MCF 10A (cell line): Measurements from ENCODE around the gene STK40. TPM values are rescaled to one million over a fixed set of nuclear protein-coding genes. Genes with fewer than 3 reads are reported as not detected.

ENCODE experiments used
- BruUV-seq: library from RNA; stranded (reverse); fragments of 400-500 nt; replicated peaks from 2 replicates; lab custom pipeline; 2021; lab: Mats Ljungman, UMichigan
- CTCF ChIA-PET: fragments of 300-600 bp; sonication (Branson Sonifier 250); formaldehyde crosslinking; extraction: SDS; loops from one replicate; lab custom pipeline; 2021; ENCODE audit warnings: antibody characterized with exemption, inconsistent platforms; lab: Yijun Ruan, JAX
- POLR2A ChIA-PET: fragments of 300-600, 350-650 bp; sonication (Branson Sonifier 250); formaldehyde crosslinking; extraction: SDS; loops from one replicate; lab custom pipeline; 2020; ENCODE audit warnings: antibody characterized with exemption, inconsistent platforms; lab: Yijun Ruan, JAX
- DNase-seq: peaks from one replicate; pipeline ENCODE4 v3.0.0-alpha.2; 2018; ENCODE audit not compliant: unreplicated experiment
- H3K27ac Mint-ChIP-seq: one replicate; pipeline ENCODE4 v1.8.0; 2022; ENCODE audit warnings: mild to moderate bottlenecking, low read depth, mixed read lengths; ENCODE audit not compliant: unreplicated experiment
- H3K27me3 Mint-ChIP-seq: one replicate; pipeline ENCODE4 v1.8.0; 2022; ENCODE audit warnings: mixed read lengths; ENCODE audit not compliant: insufficient read depth, unreplicated experiment
- H3K36me3 Mint-ChIP-seq: one replicate; pipeline ENCODE4 v1.8.0; 2022; ENCODE audit warnings: mild to moderate bottlenecking, moderate library complexity, mixed read lengths; ENCODE audit not compliant: insufficient read depth, unreplicated experiment
- H3K4me1 Mint-ChIP-seq: one replicate; pipeline ENCODE4 v1.8.0; 2022; ENCODE audit warnings: mixed read lengths; ENCODE audit not compliant: insufficient read depth, unreplicated experiment
- H3K4me3 Mint-ChIP-seq: one replicate; pipeline ENCODE4 v1.8.0; 2022; ENCODE audit warnings: mild to moderate bottlenecking, moderate library complexity, mixed read lengths; ENCODE audit not compliant: unreplicated experiment
- H3K9me3 Mint-ChIP-seq: one replicate; pipeline ENCODE4 v1.8.0; 2022; ENCODE audit warnings: mixed read lengths; ENCODE audit not compliant: unreplicated experiment
- intact Hi-C: fragments of 100-400 bp; cut with micrococcal nuclease; formaldehyde crosslinking; loops from 2 replicates; pipeline ENCODE4 v1.14.1; 2022
- total RNA-seq: library from RNA; stranded (reverse); gene quantifications from 2 replicates; pipeline ENCODE4 v1.2.3, GENCODE V29; 2022
- TF ChIP-seq, protein P1 (sequence below): fragments of 200-600 bp; IDR thresholded peaks from one replicate; pipeline ENCODE4 v1.8.0; 2022; ENCODE audit warnings: antibody characterized with exemption, mild to moderate bottlenecking; ENCODE audit not compliant: unreplicated experiment

The STK40 gene
- total RNA-seq, 1 experiment from 2014 or later, result 44.0 TPM

DNA sequence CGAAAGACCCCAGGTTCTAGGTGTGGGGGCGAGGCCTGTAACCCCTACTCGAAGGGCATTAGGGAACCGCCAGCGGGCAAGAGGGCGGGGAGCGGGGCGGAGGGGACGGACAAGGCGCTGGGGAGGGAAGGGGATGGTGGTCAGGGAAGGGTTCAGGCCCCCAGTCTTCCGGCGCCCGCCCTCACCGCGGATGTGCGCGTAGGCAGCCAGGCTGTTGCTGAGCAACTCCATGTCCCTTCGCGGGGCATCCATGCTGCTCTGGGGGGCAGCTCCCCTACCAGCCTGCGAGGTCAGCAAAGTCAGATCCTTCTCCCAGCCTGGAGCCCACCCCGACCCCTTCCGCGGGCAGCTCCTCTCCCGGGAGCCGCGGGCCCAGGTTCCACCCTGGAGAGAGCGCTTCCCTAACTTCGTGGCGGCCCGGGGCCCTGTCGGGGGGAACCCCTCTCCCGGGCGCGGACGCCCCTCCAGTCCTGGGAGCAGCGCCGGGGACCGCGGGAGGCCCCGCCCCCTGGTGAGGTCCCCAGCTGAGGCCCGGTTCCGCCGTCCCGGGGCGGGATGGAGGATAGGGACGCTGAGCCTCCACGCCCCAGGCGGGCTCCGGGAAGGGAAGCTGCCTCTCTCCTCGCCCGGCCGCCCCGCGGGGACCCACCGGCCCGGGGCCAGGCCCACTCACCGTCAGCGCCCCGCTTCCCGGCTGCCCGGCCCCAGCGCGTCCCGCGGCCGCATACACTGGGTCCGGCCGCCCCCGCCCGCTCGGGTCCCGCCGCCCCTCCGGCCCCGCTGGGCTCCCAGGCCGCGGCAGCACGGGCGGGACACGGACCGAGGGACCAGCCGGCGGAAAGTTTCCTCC is 62.7 kb downstream of the STK40 start:
- DNase-seq, result no peak
- peaks cover 18% of the 10 kb centered on the region for H3K4me1 Mint-ChIP-seq
- peaks cover 4% of the 10 kb centered on the region for H3K36me3 Mint-ChIP-seq
- intact Hi-C loops, result loop anchor here (10.0 kb wide), 1 partner anchor 1392 kb away; no protein-coding TSS in a partner anchor
- CTCF ChIA-PET, result interaction anchor here (0.5 to 1.9 kb wide), 3 partner anchors 45 to 236 kb away, joined by 3 to 16 read pairs (median 4); no protein-coding TSS in a partner anchor
- no TSS peak for BruUV-seq
- H3K9me3 Mint-ChIP-seq, result no peaks in the 10 kb centered on the region
- TF ChIP-seq, protein P1, sequence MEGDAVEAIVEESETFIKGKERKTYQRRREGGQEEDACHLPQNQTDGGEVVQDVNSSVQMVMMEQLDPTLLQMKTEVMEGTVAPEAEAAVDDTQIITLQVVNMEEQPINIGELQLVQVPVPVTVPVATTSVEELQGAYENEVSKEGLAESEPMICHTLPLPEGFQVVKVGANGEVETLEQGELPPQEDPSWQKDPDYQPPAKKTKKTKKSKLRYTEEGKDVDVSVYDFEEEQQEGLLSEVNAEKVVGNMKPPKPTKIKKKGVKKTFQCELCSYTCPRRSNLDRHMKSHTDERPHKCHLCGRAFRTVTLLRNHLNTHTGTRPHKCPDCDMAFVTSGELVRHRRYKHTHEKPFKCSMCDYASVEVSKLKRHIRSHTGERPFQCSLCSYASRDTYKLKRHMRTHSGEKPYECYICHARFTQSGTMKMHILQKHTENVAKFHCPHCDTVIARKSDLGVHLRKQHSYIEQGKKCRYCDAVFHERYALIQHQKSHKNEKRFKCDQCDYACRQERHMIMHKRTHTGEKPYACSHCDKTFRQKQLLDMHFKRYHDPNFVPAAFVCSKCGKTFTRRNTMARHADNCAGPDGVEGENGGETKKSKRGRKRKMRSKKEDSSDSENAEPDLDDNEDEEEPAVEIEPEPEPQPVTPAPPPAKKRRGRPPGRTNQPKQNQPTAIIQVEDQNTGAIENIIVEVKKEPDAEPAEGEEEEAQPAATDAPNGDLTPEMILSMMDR, result no peak
- no peak overlapping the region for H3K4me3 Mint-ChIP-seq
- POLR2A ChIA-PET, result interaction anchor here (0.5 to 1.7 kb wide), 5 partner anchors 10 to 100 kb away, joined by 3 to 12 read pairs (median 5); partner anchors contain the start of gene SH3D21
- no peak overlapping the region for H3K27ac Mint-ChIP-seq
- no peaks in the 10 kb centered on the region for H3K27me3 Mint-ChIP-seq

DNA sequence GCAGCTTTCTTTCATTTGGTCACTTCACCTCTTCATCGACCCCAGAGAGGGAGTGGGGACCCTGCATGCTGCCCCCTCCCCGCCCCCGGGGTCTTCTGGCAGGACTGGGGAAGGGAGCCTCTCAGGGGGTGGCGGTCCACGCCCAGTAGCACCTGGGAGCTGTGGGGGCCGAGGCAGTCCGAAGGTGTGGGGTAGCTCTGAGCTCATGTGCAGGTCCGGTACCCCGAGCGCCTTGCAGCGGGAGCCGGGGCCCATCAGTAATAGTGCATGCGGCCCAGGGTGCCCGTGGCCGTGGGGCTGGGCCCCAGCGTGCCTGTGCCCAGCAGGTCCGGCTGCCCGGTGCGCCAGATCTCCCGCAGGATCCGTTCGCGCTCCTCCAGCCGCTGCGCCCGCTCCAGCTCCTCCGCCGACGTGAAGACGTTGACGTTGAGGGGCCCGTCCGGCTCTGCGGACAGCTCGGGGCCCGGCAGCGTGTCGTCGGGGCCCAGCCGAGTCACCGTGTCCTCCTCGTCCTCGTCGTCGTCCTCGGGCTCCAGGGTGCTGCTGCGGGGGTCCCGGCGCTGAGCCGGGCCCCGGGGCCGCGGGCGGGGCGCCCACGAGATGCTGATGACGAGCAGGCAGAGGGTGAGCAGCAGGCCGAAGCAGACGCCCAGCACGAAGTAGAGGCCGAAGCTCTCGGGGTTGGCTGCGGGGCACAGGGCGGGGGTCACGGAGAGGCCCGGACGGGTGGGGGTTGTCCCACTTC is 63.5 kb downstream of the STK40 start:
- BruUV-seq, result no TSS peak

DNA sequence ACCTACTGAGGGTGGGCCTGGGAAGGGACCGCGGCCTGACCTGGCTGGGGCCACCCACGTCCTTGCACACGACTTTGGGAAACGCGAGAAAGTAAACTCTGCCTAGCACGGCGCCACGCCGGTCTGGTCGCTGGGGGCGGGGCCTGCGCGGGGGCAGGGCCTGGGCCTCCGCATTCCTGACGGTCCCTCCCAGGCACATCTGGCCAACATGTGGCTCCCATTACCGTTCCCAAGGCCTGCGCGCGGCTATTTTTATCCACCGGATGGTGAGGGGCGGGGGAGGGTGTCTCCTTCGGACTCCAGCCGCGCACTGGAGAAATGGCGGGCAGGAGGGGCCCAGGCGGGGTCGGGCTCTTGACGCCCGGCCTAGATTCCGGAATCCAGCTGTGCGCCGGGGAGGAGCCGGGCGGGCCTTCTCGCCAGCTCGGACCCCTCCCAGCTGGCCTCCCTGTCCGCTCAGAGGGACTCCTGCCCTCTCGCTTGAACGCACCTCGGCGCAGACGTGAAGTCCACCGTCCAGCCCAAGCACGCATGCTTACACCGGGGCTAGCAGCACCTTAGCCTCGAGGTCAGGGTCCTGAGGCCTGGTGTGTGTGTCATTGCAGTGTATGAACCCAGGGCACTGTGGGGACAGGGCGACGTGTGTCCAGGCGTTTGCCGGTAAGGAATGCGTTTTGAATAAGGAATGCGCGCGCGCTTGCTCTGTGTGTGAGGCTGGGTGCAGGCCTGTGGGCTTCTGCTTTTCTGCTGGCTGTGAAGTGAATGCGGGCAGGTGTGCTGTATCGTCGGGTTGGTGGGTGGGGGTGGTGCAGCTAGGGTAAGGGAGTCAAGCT is 64.4 kb downstream of the STK40 start:
- H3K9me3 Mint-ChIP-seq, result no peaks in the 10 kb centered on the region
- ChIA-PET POLR2A (interaction anchor here (0.6 kb wide), 1 partner anchor 53 kb away, joined by 3 read pairs; no protein-coding TSS in a partner anchor), CTCF (interaction anchor here (0.8 kb wide), 1 partner anchor 65 kb away, joined by 5 read pairs; no protein-coding TSS in a partner anchor)
- no peak for DNase-seq
- H3K27ac Mint-ChIP-seq, result peak overlapping the region; percentile 63
- H3K36me3 Mint-ChIP-seq, result peaks cover 2% of the 10 kb centered on the region
- intact Hi-C loops, result loop anchor here (10.0 kb wide), 1 partner anchor 1393 kb away; no protein-coding TSS in a partner anchor
- H3K4me3 Mint-ChIP-seq, result no peak overlapping the region
- peaks cover 2% of the 10 kb centered on the region for H3K4me1 Mint-ChIP-seq
- TF ChIP-seq, protein P1, result no peak
- no peaks in the 10 kb centered on the region for H3K27me3 Mint-ChIP-seq
- no TSS peak for BruUV-seq

More for the DNA sequence above, 63.5 kb downstream of the STK40 start:
- Mint-ChIP-seq H3K27me3 (no peaks in the 10 kb centered on the region), H3K9me3 (no peaks in the 10 kb centered on the region), H3K4me1 (peaks cover 10% of the 10 kb centered on the region), H3K27ac (no peak overlapping the region), H3K4me3 (no peak overlapping the region), H3K36me3 (no peaks in the 10 kb centered on the region)
- ChIA-PET CTCF (interaction anchor here (1.9 kb wide), 1 partner anchor 46 kb away, joined by 16 read pairs; no protein-coding TSS in a partner anchor), POLR2A (interaction anchor here (0.6 to 1.4 kb wide), 3 partner anchors 9 to 54 kb away, joined by 3 to 5 read pairs (median 4); no protein-coding TSS in a partner anchor)
- intact Hi-C loops, result loop anchor here (10.0 kb wide), 1 partner anchor 1393 kb away; no protein-coding TSS in a partner anchor
- TF ChIP-seq, protein P1, result no peak
- no peak for DNase-seq
